ENCODE measurements around the gene BICD1.
A peak's percentile ranks its signal among the peaks of the same experiment; 100 is the strongest.

BICD1 gene

DNA sequence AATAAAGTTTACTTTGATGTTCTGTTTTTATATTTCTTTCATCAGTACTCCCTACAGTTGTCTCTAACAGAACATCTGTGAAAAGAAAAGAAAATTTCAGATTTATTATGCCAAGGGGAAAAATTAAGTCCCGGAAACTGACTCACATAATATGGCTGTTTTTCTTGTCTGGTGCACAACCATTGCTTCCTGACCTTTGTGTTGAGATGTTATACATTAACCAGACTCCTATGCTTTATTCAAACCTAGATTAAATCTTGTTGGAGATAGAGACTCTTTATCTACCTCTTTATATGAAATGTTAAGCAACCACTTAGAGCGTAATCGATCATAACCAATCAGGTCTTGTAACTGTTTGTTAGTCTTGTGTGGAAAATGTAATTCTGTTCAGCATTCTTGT lies 37.6 kb upstream of the BICD1 start:
- no peaks in the 10 kb centered on the region for H3K36me3 ChIP-seq
- H3K9me3 ChIP-seq (ENCODE audit: severe bottlenecking) = peaks cover 6% of the 10 kb centered on the region
- DNase-seq = no peak
- H3K27me3 ChIP-seq (ENCODE audit: insufficient read depth, low read depth, severe bottlenecking) = no peaks in the 10 kb centered on the region
- peak overlapping the region; percentile 38 for H3K27ac ChIP-seq
- TF ChIP-seq, protein P1, sequence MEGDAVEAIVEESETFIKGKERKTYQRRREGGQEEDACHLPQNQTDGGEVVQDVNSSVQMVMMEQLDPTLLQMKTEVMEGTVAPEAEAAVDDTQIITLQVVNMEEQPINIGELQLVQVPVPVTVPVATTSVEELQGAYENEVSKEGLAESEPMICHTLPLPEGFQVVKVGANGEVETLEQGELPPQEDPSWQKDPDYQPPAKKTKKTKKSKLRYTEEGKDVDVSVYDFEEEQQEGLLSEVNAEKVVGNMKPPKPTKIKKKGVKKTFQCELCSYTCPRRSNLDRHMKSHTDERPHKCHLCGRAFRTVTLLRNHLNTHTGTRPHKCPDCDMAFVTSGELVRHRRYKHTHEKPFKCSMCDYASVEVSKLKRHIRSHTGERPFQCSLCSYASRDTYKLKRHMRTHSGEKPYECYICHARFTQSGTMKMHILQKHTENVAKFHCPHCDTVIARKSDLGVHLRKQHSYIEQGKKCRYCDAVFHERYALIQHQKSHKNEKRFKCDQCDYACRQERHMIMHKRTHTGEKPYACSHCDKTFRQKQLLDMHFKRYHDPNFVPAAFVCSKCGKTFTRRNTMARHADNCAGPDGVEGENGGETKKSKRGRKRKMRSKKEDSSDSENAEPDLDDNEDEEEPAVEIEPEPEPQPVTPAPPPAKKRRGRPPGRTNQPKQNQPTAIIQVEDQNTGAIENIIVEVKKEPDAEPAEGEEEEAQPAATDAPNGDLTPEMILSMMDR (IDR thresholded peaks at IDR 0.05; ENCODE audit: low read depth, low read length) = no peak
- no peak overlapping the region for H3K4me3 ChIP-seq (ENCODE audit: low read depth, low read length)

- no peaks in the 10 kb centered on the region for H3K36me3 ChIP-seq
- TF ChIP-seq, protein P1 (IDR thresholded peaks at IDR 0.05; ENCODE audit: low read depth, low read length) = no peak
- H3K27ac ChIP-seq = peak overlapping the region; percentile 47
- no peaks in the 10 kb centered on the region for H3K27me3 ChIP-seq (ENCODE audit: insufficient read depth, low read depth, severe bottlenecking)
- H3K4me3 ChIP-seq (ENCODE audit: low read depth, low read length) = no peak overlapping the region
- H3K9me3 ChIP-seq (ENCODE audit: severe bottlenecking) = peaks cover 7% of the 10 kb centered on the region
- peak; percentile 78 for DNase-seq
Observed at GRCh38 chr12:32069731-32070130, 36.9 kb upstream of the BICD1 start.

GRCh38 chr12:32070370-32070769 lies 36.3 kb upstream of the BICD1 start:
- H3K27me3 ChIP-seq (ENCODE audit: insufficient read depth, low read depth, severe bottlenecking) = no peaks in the 10 kb centered on the region
- peaks cover 7% of the 10 kb centered on the region for H3K9me3 ChIP-seq (ENCODE audit: severe bottlenecking)
- no peak overlapping the region for H3K4me3 ChIP-seq (ENCODE audit: low read depth, low read length)
- DNase-seq = no peak
- no peak overlapping the region for H3K27ac ChIP-seq
- H3K36me3 ChIP-seq = no peaks in the 10 kb centered on the region
- TF ChIP-seq, protein P1 (IDR thresholded peaks at IDR 0.05; ENCODE audit: low read depth, low read length) = no peak

DNA sequence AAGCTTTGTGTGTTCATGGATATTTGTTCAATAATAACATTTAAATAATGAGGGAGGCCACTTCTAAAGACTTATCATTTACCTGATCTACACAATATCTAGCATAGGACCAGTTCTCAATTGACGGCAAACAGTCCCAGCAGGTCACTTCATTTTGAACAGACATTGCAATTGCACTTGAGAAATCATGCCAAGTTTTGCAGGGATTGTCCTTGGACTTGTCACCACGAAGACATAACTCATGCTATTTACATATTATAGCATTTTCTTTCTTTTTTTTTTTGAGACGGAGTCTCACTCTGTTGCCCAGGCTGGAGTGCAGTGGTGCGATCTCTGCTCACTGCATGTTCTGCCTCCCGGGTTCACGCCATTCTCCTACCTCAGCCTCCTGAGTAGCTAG lies 34.5 kb upstream of the BICD1 start:
- Histone ChIP-seq H3K27me3 (ENCODE audit: insufficient read depth, low read depth, severe bottlenecking) (no peaks in the 10 kb centered on the region), H3K4me3 (ENCODE audit: low read depth, low read length) (no peak overlapping the region), H3K36me3 (no peaks in the 10 kb centered on the region), H3K9me3 (ENCODE audit: severe bottlenecking) (peaks cover 7% of the 10 kb centered on the region), H3K27ac (no peak overlapping the region)
- TF ChIP-seq, protein P1 (IDR thresholded peaks at IDR 0.05; ENCODE audit: low read depth, low read length) = no peak
- DNase-seq = no peak

DNA sequence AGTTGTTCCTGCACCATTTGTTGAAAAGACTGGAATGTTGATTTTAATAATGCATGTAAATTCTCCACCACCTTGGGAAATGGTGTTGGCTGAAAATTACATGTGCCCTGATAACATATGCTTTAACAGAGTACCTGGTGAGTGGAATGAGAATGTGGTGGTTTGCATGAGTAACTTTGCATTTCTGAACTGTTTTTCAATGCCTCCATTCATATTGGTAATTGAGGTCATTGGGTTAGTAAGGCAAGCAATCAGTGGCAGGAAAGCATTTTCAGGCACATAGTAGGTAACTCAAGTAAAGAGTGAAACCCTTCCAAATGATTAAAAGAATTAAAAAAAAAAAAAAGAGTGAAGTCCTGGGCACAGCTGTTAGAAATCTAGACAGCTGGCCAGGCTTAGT lies 32.2 kb upstream of the BICD1 start:
- no peaks in the 10 kb centered on the region for H3K36me3 ChIP-seq
- H3K27ac ChIP-seq = no peak overlapping the region
- TF ChIP-seq, protein P1 (IDR thresholded peaks at IDR 0.05; ENCODE audit: low read depth, low read length) = no peak
- H3K27me3 ChIP-seq (ENCODE audit: insufficient read depth, low read depth, severe bottlenecking) = no peaks in the 10 kb centered on the region
- H3K4me3 ChIP-seq (ENCODE audit: low read depth, low read length) = no peak overlapping the region
- DNase-seq = no peak
- H3K9me3 ChIP-seq (ENCODE audit: severe bottlenecking) = peaks cover 7% of the 10 kb centered on the region

DNA sequence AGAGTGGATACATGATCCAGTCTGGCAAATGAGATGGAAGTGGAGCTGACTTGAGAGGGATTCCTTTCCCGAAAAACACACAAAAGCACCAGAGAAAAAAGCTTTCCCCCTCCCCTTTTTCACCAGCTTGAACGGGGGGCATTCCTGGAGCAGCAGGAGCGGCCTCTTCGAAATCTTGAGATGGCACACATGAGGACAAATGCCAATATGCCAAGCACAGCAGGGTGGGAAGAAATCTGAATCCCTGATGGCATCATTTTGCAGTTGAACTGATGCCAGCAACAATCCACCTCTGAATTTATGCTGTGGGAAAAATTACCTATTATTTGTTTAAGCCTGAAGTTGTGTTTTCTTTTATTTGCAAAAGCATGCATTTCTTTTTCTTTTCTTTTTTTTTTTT lies 29.7 kb upstream of the BICD1 start:
- H3K27me3 ChIP-seq (ENCODE audit: insufficient read depth, low read depth, severe bottlenecking) = no peaks in the 10 kb centered on the region
- DNase-seq = no peak
- TF ChIP-seq, protein P1 (IDR thresholded peaks at IDR 0.05; ENCODE audit: low read depth, low read length) = no peak
- no peak overlapping the region for H3K27ac ChIP-seq
- no peaks in the 10 kb centered on the region for H3K36me3 ChIP-seq
- H3K4me3 ChIP-seq (ENCODE audit: low read depth, low read length) = no peak overlapping the region
- H3K9me3 ChIP-seq (ENCODE audit: severe bottlenecking) = peaks cover 7% of the 10 kb centered on the region
